Neural progenitor cell (in vitro differentiated cells): ENCODE results near the gene SHISA2. TPM values are rescaled to one million over a fixed set of nuclear protein-coding genes. Genes with fewer than 3 reads are reported as not detected.

Experiments used
- DNase-seq: peaks from one replicate; pipeline ENCODE4 v3.0.0-alpha.2; 2016; ENCODE audit warnings: low spot score
- H2AFZ ChIP-seq: fragments of 200-600 bp; sonication (generic); replicated peaks from 2 replicates; pipeline ENCODE4 v1.6.1; 2016; ENCODE audit warnings: antibody characterized with exemption
- H3F3A ChIP-seq: fragments of 200-600 bp; sonication (generic); 2 replicates; pipeline ENCODE4 v1.6.1; 2016; ENCODE audit warnings: antibody characterized with exemption, low read depth
- H3K27ac ChIP-seq: fragments of 200-600 bp; sonication (generic); 2 replicates; pipeline ENCODE4 v1.5.1; 2016; ENCODE audit warnings: mild to moderate bottlenecking
- H3K27me3 ChIP-seq: fragments of 200-600 bp; sonication (generic); 2 replicates; pipeline ENCODE4 v1.6.1; 2016; ENCODE audit warnings: mild to moderate bottlenecking, moderate library complexity
- H3K36me3 ChIP-seq: fragments of 200-600 bp; sonication (generic); 2 replicates; pipeline ENCODE4 v1.5.1; 2016
- H3K4me1 ChIP-seq: fragments of 200-600 bp; sonication (generic); 2 replicates; pipeline ENCODE4 v1.6.1; 2016; ENCODE audit warnings: mixed run types
- H3K4me2 ChIP-seq: fragments of 200-600 bp; sonication (generic); 2 replicates; pipeline ENCODE4 v1.6.1; 2016
- H3K4me3 ChIP-seq: fragments of 200-600 bp; sonication (generic); 2 replicates; pipeline ENCODE4 v1.5.1; 2016
- H3K79me2 ChIP-seq: fragments of 200-600 bp; sonication (generic); 2 replicates; pipeline ENCODE4 v1.6.1; 2016; ENCODE audit warnings: low read depth
- H3K9ac ChIP-seq: fragments of 200-600 bp; sonication (generic); 2 replicates; pipeline ENCODE4 v1.6.1; 2016
- H3K9me3 ChIP-seq: fragments of 200-600 bp; sonication (generic); 2 replicates; pipeline ENCODE4 v1.5.1; 2016; ENCODE audit warnings: low read depth
- H4K20me1 ChIP-seq: fragments of 200-600 bp; sonication (generic); 2 replicates; pipeline ENCODE4 v1.6.1; 2016; ENCODE audit warnings: low read depth
- H3K27ac Mint-ChIP-seq: 3 replicates; pipeline ENCODE4 v1.8.0; 2021; ENCODE audit warnings: mixed read lengths
- H3K27me3 Mint-ChIP-seq: 2 replicates; pipeline ENCODE4 v1.8.0; 2022; ENCODE audit warnings: low read depth, mild to moderate bottlenecking, inconsistent platforms, moderate library complexity, mixed read lengths; ENCODE audit not compliant: insufficient read depth
- H3K36me3 Mint-ChIP-seq: 3 replicates; pipeline ENCODE4 v1.8.0; 2021; ENCODE audit warnings: mixed read lengths
- H3K4me1 Mint-ChIP-seq: 3 replicates; pipeline ENCODE4 v1.8.0; 2021; ENCODE audit warnings: mixed read lengths
- H3K4me3 Mint-ChIP-seq: 3 replicates; pipeline ENCODE4 v1.8.0; 2021; ENCODE audit warnings: mild to moderate bottlenecking, moderate library complexity, mixed read lengths
- H3K9me3 Mint-ChIP-seq: 3 replicates; pipeline ENCODE4 v1.8.0; 2020; ENCODE audit warnings: mixed read lengths
- EZH2 ChIP-seq: fragments of 200-600 bp; sonication (generic); IDR thresholded peaks from 2 replicates; pipeline ENCODE4 v1.6.1; 2017; ENCODE audit warnings: antibody characterized with exemption, mild to moderate bottlenecking, moderate library complexity
- EZH2phosphoT487 ChIP-seq: fragments of 200-600 bp; sonication (generic); IDR thresholded peaks from 2 replicates; pipeline ENCODE4 v1.6.1; 2017; ENCODE audit warnings: antibody characterized with exemption
- total RNA-seq: library from RNA; depleted of rRNA; stranded (reverse); fragments of >200 nt; gene quantifications from 2 replicates; pipeline ENCODE4 v1.2.3, GENCODE V29; 2015; ENCODE audit warnings: low replicate concordance
- TF ChIP-seq, protein P1 (sequence below): fragments of 200-600 bp; sonication (generic); IDR thresholded peaks from 2 replicates; pipeline ENCODE4 v1.5.1; 2017; ENCODE audit warnings: antibody characterized with exemption, mild to moderate bottlenecking

Gene SHISA2
- total RNA-seq, 1 donor from 2014 or later: 386 TPM

DNA sequence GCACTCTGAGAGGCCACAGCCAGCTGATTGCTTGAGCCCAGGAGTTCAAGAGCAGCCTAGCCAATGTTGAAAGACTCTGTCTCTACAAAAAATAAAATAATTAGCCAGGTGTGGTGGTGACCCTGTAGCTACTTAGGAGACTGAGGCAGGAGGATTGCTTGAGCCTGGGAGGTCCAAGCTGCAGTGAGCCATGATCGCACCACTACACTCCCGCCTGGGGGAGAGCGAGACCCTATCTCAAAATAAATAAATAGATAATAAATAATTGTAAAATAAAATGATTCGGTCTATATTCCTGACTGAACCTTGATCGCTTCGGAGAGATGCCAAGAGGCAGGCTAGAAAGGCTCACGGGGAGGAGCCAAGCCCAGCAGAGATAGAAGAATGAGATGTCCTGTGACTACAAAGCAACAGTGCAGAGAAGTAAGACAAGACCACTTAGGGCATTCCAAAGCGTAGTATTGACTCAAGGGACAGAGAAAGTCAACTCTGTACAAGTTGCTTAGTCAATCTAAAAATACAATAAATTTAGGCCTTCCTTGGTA lies 12.8 kb downstream of the SHISA2 start:
- Histone ChIP-seq H4K20me1 (peaks cover 29% of the 10 kb centered on the region), H3K9me3 (no peaks in the 10 kb centered on the region), H3K36me3 (no peaks in the 10 kb centered on the region), H2AFZ (no peak overlapping the region), H3K4me3 (no peak overlapping the region), H3F3A (peaks cover 36% of the 10 kb centered on the region), H3K27me3 (no peaks in the 10 kb centered on the region), H3K4me2 (no peak overlapping the region), H3K79me2 (peaks cover 4% of the 10 kb centered on the region), H3K27ac (no peak overlapping the region), H3K4me1 (peaks cover 10% of the 10 kb centered on the region), H3K9ac (no peak overlapping the region)
- Mint-ChIP-seq H3K4me1 (no peaks in the 10 kb centered on the region), H3K36me3 (no peaks in the 10 kb centered on the region), H3K4me3 (no peak overlapping the region), H3K9me3 (no peaks in the 10 kb centered on the region), H3K27me3 (peaks cover 2% of the 10 kb centered on the region), H3K27ac (no peak overlapping the region)
- TF ChIP-seq, protein P1, sequence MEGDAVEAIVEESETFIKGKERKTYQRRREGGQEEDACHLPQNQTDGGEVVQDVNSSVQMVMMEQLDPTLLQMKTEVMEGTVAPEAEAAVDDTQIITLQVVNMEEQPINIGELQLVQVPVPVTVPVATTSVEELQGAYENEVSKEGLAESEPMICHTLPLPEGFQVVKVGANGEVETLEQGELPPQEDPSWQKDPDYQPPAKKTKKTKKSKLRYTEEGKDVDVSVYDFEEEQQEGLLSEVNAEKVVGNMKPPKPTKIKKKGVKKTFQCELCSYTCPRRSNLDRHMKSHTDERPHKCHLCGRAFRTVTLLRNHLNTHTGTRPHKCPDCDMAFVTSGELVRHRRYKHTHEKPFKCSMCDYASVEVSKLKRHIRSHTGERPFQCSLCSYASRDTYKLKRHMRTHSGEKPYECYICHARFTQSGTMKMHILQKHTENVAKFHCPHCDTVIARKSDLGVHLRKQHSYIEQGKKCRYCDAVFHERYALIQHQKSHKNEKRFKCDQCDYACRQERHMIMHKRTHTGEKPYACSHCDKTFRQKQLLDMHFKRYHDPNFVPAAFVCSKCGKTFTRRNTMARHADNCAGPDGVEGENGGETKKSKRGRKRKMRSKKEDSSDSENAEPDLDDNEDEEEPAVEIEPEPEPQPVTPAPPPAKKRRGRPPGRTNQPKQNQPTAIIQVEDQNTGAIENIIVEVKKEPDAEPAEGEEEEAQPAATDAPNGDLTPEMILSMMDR: no peak
- TF ChIP-seq EZH2: no peak
- no peak for TF ChIP-seq EZH2phosphoT487
- DNase-seq: no peak

DNA sequence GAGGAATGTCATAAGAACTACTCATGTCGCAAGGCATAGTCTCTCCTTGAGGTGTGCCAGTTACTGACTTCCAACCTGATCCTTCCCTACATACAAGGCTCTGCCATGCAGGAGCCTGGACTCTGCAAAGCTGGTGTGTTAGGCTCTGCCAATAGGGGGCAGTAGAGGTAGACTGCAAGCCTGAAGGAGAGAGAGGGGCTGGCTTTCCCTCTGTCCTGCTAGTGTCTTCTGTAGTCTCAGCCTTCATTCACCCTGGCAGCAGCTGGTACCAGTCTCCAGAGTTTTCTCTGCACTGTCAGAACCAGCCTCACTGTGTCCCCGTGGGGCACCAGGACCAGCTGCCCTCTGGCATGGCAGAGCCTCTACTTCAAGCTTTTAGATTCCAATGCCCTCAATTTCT lies 14.5 kb downstream of the SHISA2 start:
- Mint-ChIP-seq H3K27ac (no peak overlapping the region), H3K36me3 (no peaks in the 10 kb centered on the region), H3K4me1 (no peaks in the 10 kb centered on the region), H3K27me3 (peaks cover 4% of the 10 kb centered on the region), H3K4me3 (no peak overlapping the region), H3K9me3 (no peaks in the 10 kb centered on the region)
- H4K20me1 ChIP-seq: peaks cover 12% of the 10 kb centered on the region
- no peak overlapping the region for H3K9ac ChIP-seq
- H3K4me3 ChIP-seq: no peak overlapping the region
- no peaks in the 10 kb centered on the region for H3K27me3 ChIP-seq
- H3F3A ChIP-seq: peaks cover 19% of the 10 kb centered on the region
- H3K27ac ChIP-seq: no peak overlapping the region
- peaks cover 10% of the 10 kb centered on the region for H3K4me1 ChIP-seq
- no peaks in the 10 kb centered on the region for H3K79me2 ChIP-seq
- H2AFZ ChIP-seq: no peak overlapping the region
- no peak overlapping the region for H3K4me2 ChIP-seq
- DNase-seq: peak; percentile 84
- no peaks in the 10 kb centered on the region for H3K9me3 ChIP-seq
- no peak for TF ChIP-seq EZH2
- TF ChIP-seq, protein P1: peak; percentile 80
- no peaks in the 10 kb centered on the region for H3K36me3 ChIP-seq

DNA sequence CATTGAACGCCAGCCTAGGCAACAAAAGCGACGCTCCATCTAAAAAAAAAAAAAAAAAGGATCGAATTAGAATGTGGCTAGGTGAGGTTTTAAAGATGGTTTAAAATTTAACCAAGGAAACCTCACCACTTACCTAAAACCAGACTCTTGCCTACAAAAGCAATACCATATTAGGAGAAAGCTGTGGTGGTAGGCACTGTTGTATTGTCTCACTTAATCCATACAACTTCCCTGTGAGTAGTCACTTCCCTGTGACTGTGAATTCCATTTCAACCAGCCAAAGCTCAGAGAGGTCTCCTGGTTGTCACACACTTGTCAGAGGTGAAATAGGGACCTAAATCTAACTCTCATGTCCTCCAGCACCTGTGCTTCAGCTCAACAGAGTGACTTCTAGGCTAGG lies 15.4 kb downstream of the SHISA2 start:
- peaks cover 3% of the 10 kb centered on the region for H4K20me1 ChIP-seq
- no peaks in the 10 kb centered on the region for H3K4me1 Mint-ChIP-seq
- no peak for DNase-seq
- H3K27me3 ChIP-seq: no peaks in the 10 kb centered on the region
- peaks cover 4% of the 10 kb centered on the region for H3K27me3 Mint-ChIP-seq
- H3K36me3 ChIP-seq: no peaks in the 10 kb centered on the region
- no peak overlapping the region for H2AFZ ChIP-seq
- H3K4me3 Mint-ChIP-seq: no peak overlapping the region
- no peaks in the 10 kb centered on the region for H3K9me3 ChIP-seq
- no peak overlapping the region for H3K27ac Mint-ChIP-seq
- H3K4me1 ChIP-seq: peaks cover 3% of the 10 kb centered on the region
- no peak overlapping the region for H3K4me2 ChIP-seq
- H3K4me3 ChIP-seq: no peak overlapping the region
- no peak overlapping the region for H3K9ac ChIP-seq
- TF ChIP-seq, protein P1: no peak
- TF ChIP-seq EZH2phosphoT487 (no peak), EZH2 (no peak)
- H3F3A ChIP-seq: peaks cover 10% of the 10 kb centered on the region
- H3K9me3 Mint-ChIP-seq: peaks cover 3% of the 10 kb centered on the region
- no peaks in the 10 kb centered on the region for H3K79me2 ChIP-seq
- no peak overlapping the region for H3K27ac ChIP-seq
- H3K36me3 Mint-ChIP-seq: no peaks in the 10 kb centered on the region
